Head of caudate nucleus (tissue), 42 donors: Measurements from ENCODE around the gene XYLB.
"Not testable (repeated sequence)": the region's sequence is repeated elsewhere in the genome, so short reads cannot be mapped to it uniquely, and the experiment has no call there.

Source experiments
- DNase-seq, 42 donors: peaks; one replicate each; pipeline versions ENCODE4 v3.0.0 to v3.0.0-alpha.2; 2020 to 2021; ENCODE audit warnings: mixed read lengths in 7 of 42
- intact Hi-C: fragments of 100-400 bp; cut with DNase I; formaldehyde crosslinking; loops from one replicate; pipeline ENCODE4 v1.15.0; 2022

Gene XYLB

GRCh38 chr3:38318766-38319671 is 27.6 kb upstream of the XYLB start:
- intact Hi-C loops: no loop called here
- peak in 1 of 42 donors; percentile 12 for DNase-seq

GRCh38 chr3:38320638-38321037 is 25.9 kb upstream of the XYLB start:
- intact Hi-C loops: not testable (repeated sequence)
- DNase-seq: peak in 1 of 42 donors; percentile 9

- intact Hi-C loops: no loop called here
- DNase-seq: no peak
Observed at GRCh38 chr3:38323060-38323459, 23.5 kb upstream of the XYLB start.

GRCh38 chr3:38325256-38325655 is 21.3 kb upstream of the XYLB start:
- intact Hi-C loops: no loop called here
- peak in 1 of 42 donors; percentile 21 for DNase-seq

- peak in 2 of 42 donors; percentile 5 to 9 for DNase-seq
- intact Hi-C loops: no loop called here
Observed at GRCh38 chr3:38327335-38328009, 19.1 kb upstream of the XYLB start.

- DNase-seq: peak in 2 of 42 donors; percentile 4 to 16
- intact Hi-C loops: no loop called here
Observed at GRCh38 chr3:38331257-38332022, 15.1 kb upstream of the XYLB start.

- intact Hi-C loops: no loop called here
Observed at GRCh38 chr3:38332201-38332600, 14.4 kb upstream of the XYLB start.

GRCh38 chr3:38334142-38335055 is 12.2 kb upstream of the XYLB start:
- intact Hi-C loops: no loop called here

More at GRCh38 chr3:38332201-38332600, 14.4 kb upstream of the XYLB start:
- DNase-seq: no peak

GRCh38 chr3:38335263-38335662 is 11.3 kb upstream of the XYLB start:
- intact Hi-C loops: no loop called here
- DNase-seq: peak in 1 of 42 donors; percentile 31

More at GRCh38 chr3:38334142-38335055, 12.2 kb upstream of the XYLB start:
- peak in 2 of 42 donors; percentile 33 to 40 for DNase-seq

- intact Hi-C loops: no loop called here
- no peak for DNase-seq
Observed at GRCh38 chr3:38337703-38338102, 8.9 kb upstream of the XYLB start.

- intact Hi-C loops: no loop called here
Observed at GRCh38 chr3:38343797-38344594, 2.6 kb upstream of the XYLB start.

GRCh38 chr3:38345879-38346586 is 552 bp upstream of the XYLB start:
- intact Hi-C loops: loop anchor here (5.0 kb wide), 3 partner anchors 106 to 151 kb away; partner anchors contain the start of genes ACVR2B and EXOG
- DNase-seq: peak in 1 of 42 donors; percentile 33

More at GRCh38 chr3:38343797-38344594, 2.6 kb upstream of the XYLB start:
- peak in 1 of 42 donors; percentile 32 for DNase-seq

- peak in 1 of 42 donors; percentile 37 for DNase-seq
- intact Hi-C loops: loop anchor here (5.0 kb wide), 3 partner anchors 105 to 150 kb away; partner anchors contain the start of genes ACVR2B and EXOG
Observed at GRCh38 chr3:38347421-38348200, 1.0 kb downstream of the XYLB start.

GRCh38 chr3:38348903-38349302 is 2.3 kb downstream of the XYLB start:
- peak in 1 of 42 donors; percentile 40 for DNase-seq
- intact Hi-C loops: loop anchor here (5.0 kb wide), 3 partner anchors 103 to 148 kb away; partner anchors contain the start of genes ACVR2B and EXOG

- peak in 1 of 42 donors; percentile 1 for DNase-seq
- intact Hi-C loops: loop anchor here (5.0 kb wide), 3 partner anchors 102 to 147 kb away; partner anchors contain the start of genes ACVR2B and EXOG
Observed at GRCh38 chr3:38349684-38350359, 3.2 kb downstream of the XYLB start.
